PC-9 (cell line): ENCODE results near the gene PRELID1. TPM values are rescaled to one million over a fixed set of nuclear protein-coding genes. Genes with fewer than 3 reads are reported as not detected.

Source experiments
- BruUV-seq: library from RNA; stranded (reverse); fragments of 400-500 nt; replicated peaks from 2 replicates; lab custom pipeline; 2021; lab: Mats Ljungman, UMichigan
- CTCF ChIA-PET: fragments of 300-600 bp; sonication (Branson Sonifier 250); formaldehyde crosslinking; loops from one replicate; lab custom pipeline; 2022; ENCODE audit warnings: antibody characterized with exemption; lab: Charles Lee
- POLR2A ChIA-PET: fragments of 300-600 bp; sonication (Branson Sonifier 250); formaldehyde crosslinking; loops from one replicate; lab custom pipeline; 2022; ENCODE audit warnings: antibody characterized with exemption; ENCODE audit not compliant: unreplicated experiment; lab: Charles Lee
- DNase-seq, 2 experiments: peaks; one replicate each; pipeline versions ENCODE4 v3.0.0 to v3.0.0-alpha.2; 2015 to 2022; ENCODE audit warnings: mixed read lengths in 1 of 2
- H2AFZ ChIP-seq: fragments of 200-600 bp; sonication (generic); 2 replicates; pipeline ENCODE4 v1.8.1; 2017; ENCODE audit warnings: antibody characterized with exemption
- H3F3A ChIP-seq: fragments of 200-600 bp; sonication (generic); 2 replicates; pipeline ENCODE4 v1.8.1; 2017; ENCODE audit warnings: antibody characterized with exemption, mild to moderate bottlenecking, low read depth; ENCODE audit not compliant: insufficient read depth
- H3K27ac ChIP-seq: fragments of 200-600 bp; sonication (generic); 2 replicates; pipeline ENCODE4 v1.6.1; 2016; ENCODE audit warnings: mixed run types
- H3K27me3 ChIP-seq: fragments of 200-600 bp; sonication (generic); 2 replicates; pipeline ENCODE4 v1.6.1; 2016; ENCODE audit warnings: low read depth, mixed run types; ENCODE audit not compliant: insufficient read depth
- H3K36me3 ChIP-seq: fragments of 200-600 bp; sonication (generic); 2 replicates; pipeline ENCODE4 v1.6.1; 2016; ENCODE audit warnings: low read depth, mixed run types
- H3K4me1 ChIP-seq: fragments of 200-600 bp; sonication (generic); replicated peaks from 2 replicates; pipeline ENCODE4 v1.6.1; 2016; ENCODE audit warnings: mixed run types; ENCODE audit not compliant: insufficient read depth
- H3K4me2 ChIP-seq: fragments of 200-600 bp; sonication (generic); 2 replicates; pipeline ENCODE4 v1.6.1; 2017; ENCODE audit warnings: mixed run types
- H3K4me3 ChIP-seq: fragments of 200-600 bp; sonication (generic); 2 replicates; pipeline ENCODE4 v1.6.1; 2016; ENCODE audit warnings: mixed run types
- H3K79me2 ChIP-seq: fragments of 200-600 bp; sonication (generic); 2 replicates; pipeline ENCODE4 v1.6.1; 2017; ENCODE audit warnings: low read depth, mixed run types
- H3K9me2 ChIP-seq: fragments of 200-600 bp; sonication (generic); 2 replicates; pipeline ENCODE4 v1.8.1; 2017; ENCODE audit warnings: mild to moderate bottlenecking; ENCODE audit not compliant: insufficient read depth
- H3K9me3 ChIP-seq: fragments of 200-600 bp; sonication (generic); 2 replicates; pipeline ENCODE4 v1.8.1; 2016; ENCODE audit warnings: low read depth; ENCODE audit not compliant: insufficient read depth
- H4K20me1 ChIP-seq: fragments of 200-600 bp; sonication (generic); 2 replicates; pipeline ENCODE4 v1.8.1; 2017; ENCODE audit not compliant: insufficient read depth
- CTCF ChIP-seq: fragments of 200-600 bp; sonication (generic); conservative IDR thresholded peaks from 2 replicates; pipeline ENCODE4 v1.6.1; 2017; ENCODE audit warnings: mixed run types, antibody characterized with exemption, mild to moderate bottlenecking, moderate library complexity
- EZH2 ChIP-seq: fragments of 200-600 bp; sonication (generic); IDR thresholded peaks from 2 replicates; pipeline ENCODE4 v1.8.0; 2017; ENCODE audit warnings: antibody characterized with exemption, low read depth
- intact Hi-C: fragments of 100-400 bp; cut with micrococcal nuclease; formaldehyde crosslinking; loops from one replicate; pipeline ENCODE4 v1.10.0; 2022; ENCODE audit not compliant: unreplicated experiment
- total RNA-seq: library from RNA; stranded (reverse); gene quantifications from 2 replicates; pipeline ENCODE4 v1.2.3, GENCODE V29; 2021

PRELID1 gene
- total RNA-seq, 1 experiment from 2014 or later, result 189 TPM

- Histone ChIP-seq H3K36me3 (peaks cover 19% of the 10 kb centered on the region; the same call in 1 of the 2 replicates), H2AFZ (no peak overlapping the region), H3K9me2 (no peaks in the 10 kb centered on the region), H3K4me3 (no peak overlapping the region), H3K79me2 (no peaks in the 10 kb centered on the region), H3F3A (0 out of 2 replicates have a peak, but pooled peaks cover 6% of the 10 kb centered on the region), H3K9me3 (no peaks in the 10 kb centered on the region), H3K27me3 (no peaks in the 10 kb centered on the region), H3K4me2 (no peak overlapping the region), H3K4me1 (no peaks in the 10 kb centered on the region), H4K20me1 (no peaks in the 10 kb centered on the region; the same call in 1 of the 2 replicates), H3K27ac (no peak overlapping the region)
- intact Hi-C loops, result loop anchor here (10.0 kb wide), 1 partner anchor 216 kb away; no protein-coding TSS in a partner anchor
- DNase-seq, result no peak
- ChIA-PET POLR2A (no interaction called here), CTCF (no interaction called here)
- no TSS peak for BruUV-seq
- TF ChIP-seq EZH2, result no peak
- no peak for TF ChIP-seq CTCF
Measured at GRCh38 chr5:177260961-177261360, 42.6 kb upstream of the PRELID1 start.

GRCh38 chr5:177261510-177261909 lies 42.1 kb upstream of the PRELID1 start:
- no TSS peak for BruUV-seq
- CTCF ChIA-PET, result no interaction called here
- no peak overlapping the region for H3K4me3 ChIP-seq

GRCh38 chr5:177264178-177264577 lies 39.4 kb upstream of the PRELID1 start:
- H3K4me3 ChIP-seq, result no peak overlapping the region
- H3K79me2 ChIP-seq, result no peaks in the 10 kb centered on the region
- CTCF ChIA-PET, result no interaction called here
- H3K4me1 ChIP-seq, result no peaks in the 10 kb centered on the region
- H3K36me3 ChIP-seq, result peaks cover 12% of the 10 kb centered on the region
- intact Hi-C loops, result loop anchor here (10.0 kb wide), 1 partner anchor 219 kb away; no protein-coding TSS in a partner anchor
- H4K20me1 ChIP-seq, result no peaks in the 10 kb centered on the region
- no peak for DNase-seq
- no TSS peak for BruUV-seq
- H3K9me3 ChIP-seq, result no peaks in the 10 kb centered on the region
- no peak overlapping the region for H2AFZ ChIP-seq
- TF ChIP-seq EZH2 (no peak), CTCF (no peak)
- peaks cover 6% of the 10 kb centered on the region; the same call in 1 of the 2 replicates for H3F3A ChIP-seq
- H3K9me2 ChIP-seq, result no peaks in the 10 kb centered on the region
- H3K4me2 ChIP-seq, result no peak overlapping the region
- no peaks in the 10 kb centered on the region for H3K27me3 ChIP-seq
- no peak overlapping the region for H3K27ac ChIP-seq
- POLR2A ChIA-PET, result no interaction called here

More at GRCh38 chr5:177261510-177261909, 42.1 kb upstream of the PRELID1 start:
- Histone ChIP-seq H3K36me3 (peaks cover 17% of the 10 kb centered on the region; the same call in 1 of the 2 replicates), H3F3A (0 out of 2 replicates have a peak, but pooled peaks cover 6% of the 10 kb centered on the region), H3K9me2 (no peaks in the 10 kb centered on the region), H3K27ac (no peak overlapping the region), H2AFZ (no peak overlapping the region), H3K4me1 (no peaks in the 10 kb centered on the region), H4K20me1 (no peaks in the 10 kb centered on the region; the same call in 1 of the 2 replicates), H3K4me2 (no peak overlapping the region), H3K79me2 (no peaks in the 10 kb centered on the region), H3K9me3 (no peaks in the 10 kb centered on the region), H3K27me3 (no peaks in the 10 kb centered on the region)
- DNase-seq, result no peak
- intact Hi-C loops, result loop anchor here (10.0 kb wide), 1 partner anchor 217 kb away; no protein-coding TSS in a partner anchor
- POLR2A ChIA-PET, result no interaction called here
- TF ChIP-seq EZH2 (no peak), CTCF (no peak)
